A673 (cell line): ENCODE results near the gene PLET1. TPM values are rescaled to one million over a fixed set of nuclear protein-coding genes. Genes with fewer than 3 reads are reported as not detected.
A peak's percentile ranks its signal among the peaks of the same experiment; 100 is the strongest.

Experiments used
- BruUV-seq: library from RNA; stranded (reverse); fragments of 400-500 nt; replicated peaks from 2 replicates; lab custom pipeline; 2021; lab: Mats Ljungman, UMichigan
- CTCF ChIA-PET: fragments of 300-600 bp; sonication (Branson Sonifier 250); formaldehyde crosslinking; loops from one replicate; lab custom pipeline; 2022; ENCODE audit warnings: antibody characterized with exemption; lab: Charles Lee
- POLR2A ChIA-PET: fragments of 300-600 bp; sonication (Branson Sonifier 250); formaldehyde crosslinking; loops from one replicate; lab custom pipeline; 2022; ENCODE audit warnings: antibody characterized with exemption; ENCODE audit not compliant: low non-redundant PET; lab: Charles Lee
- DNase-seq: peaks from one replicate; pipeline ENCODE4 v3.0.0-alpha.2; 2015; ENCODE audit warnings: low spot score
- H3K27ac ChIP-seq: fragments of 200-600 bp; sonication (generic); 2 replicates; pipeline ENCODE4 v1.5.1; 2016; ENCODE audit warnings: mixed run types, low read depth, mild to moderate bottlenecking, mixed read lengths, antibody characterized with exemption, low read length; ENCODE audit not compliant: poor library complexity, severe bottlenecking
- H3K27me3 ChIP-seq: fragments of 200-600 bp; sonication (generic); replicated peaks from 2 replicates; pipeline ENCODE4 v1.6.1; 2017; ENCODE audit warnings: mixed run types, low read depth, mild to moderate bottlenecking, mixed read lengths, antibody characterized with exemption, low read length; ENCODE audit not compliant: insufficient read depth, poor library complexity
- H3K36me3 ChIP-seq: fragments of 200-600 bp; sonication (generic); 2 replicates; pipeline ENCODE4 v1.6.1; 2016; ENCODE audit warnings: mixed run types, mild to moderate bottlenecking, mixed read lengths, antibody characterized with exemption, low read length; ENCODE audit not compliant: insufficient read depth, poor library complexity, severe bottlenecking
- H3K4me1 ChIP-seq: fragments of 200-600 bp; sonication (generic); 2 replicates; pipeline ENCODE4 v1.6.1; 2017; ENCODE audit warnings: mixed run types, mild to moderate bottlenecking, mixed read lengths, antibody characterized with exemption, low read length; ENCODE audit not compliant: insufficient read depth, poor library complexity, severe bottlenecking
- H3K4me3 ChIP-seq: fragments of 200-600 bp; sonication (generic); 2 replicates; pipeline ENCODE4 v1.5.1; 2016; ENCODE audit warnings: low read depth, mixed run types, mild to moderate bottlenecking, mixed read lengths, low read length; ENCODE audit not compliant: poor library complexity, severe bottlenecking
- H3K9me3 ChIP-seq: fragments of 200-600 bp; sonication (generic); 2 replicates; pipeline ENCODE4 v1.6.1; 2016; ENCODE audit warnings: mixed run types, low read depth, mild to moderate bottlenecking, mixed read lengths, antibody characterized with exemption, low read length; ENCODE audit not compliant: poor library complexity, severe bottlenecking
- EZH2 ChIP-seq: fragments of 200-600 bp; sonication (generic); IDR thresholded peaks from 2 replicates; pipeline ENCODE4 v1.6.1; 2017; ENCODE audit warnings: borderline replicate concordance, low read depth, mild to moderate bottlenecking, mixed read lengths, antibody characterized with exemption, low read length; ENCODE audit not compliant: poor library complexity, severe bottlenecking
- intact Hi-C: fragments of 100-400 bp; cut with micrococcal nuclease; formaldehyde crosslinking; loops from one replicate; pipeline ENCODE4 v1.10.0; 2022; ENCODE audit not compliant: unreplicated experiment
- total RNA-seq: library from RNA; stranded (reverse); gene quantifications from 2 replicates; pipeline ENCODE4 v1.2.3, GENCODE V29; 2021
- TF ChIP-seq, protein P1 (sequence below): fragments of 300-800, 200-600 bp; sonication (generic); conservative IDR thresholded peaks from 2 replicates; pipeline ENCODE4 v1.5.1; 2017; ENCODE audit warnings: low read depth, mild to moderate bottlenecking, antibody characterized with exemption, low read length, moderate library complexity, mixed read lengths

PLET1 gene
- total RNA-seq, 1 experiment from 2014 or later, result not detected

DNA sequence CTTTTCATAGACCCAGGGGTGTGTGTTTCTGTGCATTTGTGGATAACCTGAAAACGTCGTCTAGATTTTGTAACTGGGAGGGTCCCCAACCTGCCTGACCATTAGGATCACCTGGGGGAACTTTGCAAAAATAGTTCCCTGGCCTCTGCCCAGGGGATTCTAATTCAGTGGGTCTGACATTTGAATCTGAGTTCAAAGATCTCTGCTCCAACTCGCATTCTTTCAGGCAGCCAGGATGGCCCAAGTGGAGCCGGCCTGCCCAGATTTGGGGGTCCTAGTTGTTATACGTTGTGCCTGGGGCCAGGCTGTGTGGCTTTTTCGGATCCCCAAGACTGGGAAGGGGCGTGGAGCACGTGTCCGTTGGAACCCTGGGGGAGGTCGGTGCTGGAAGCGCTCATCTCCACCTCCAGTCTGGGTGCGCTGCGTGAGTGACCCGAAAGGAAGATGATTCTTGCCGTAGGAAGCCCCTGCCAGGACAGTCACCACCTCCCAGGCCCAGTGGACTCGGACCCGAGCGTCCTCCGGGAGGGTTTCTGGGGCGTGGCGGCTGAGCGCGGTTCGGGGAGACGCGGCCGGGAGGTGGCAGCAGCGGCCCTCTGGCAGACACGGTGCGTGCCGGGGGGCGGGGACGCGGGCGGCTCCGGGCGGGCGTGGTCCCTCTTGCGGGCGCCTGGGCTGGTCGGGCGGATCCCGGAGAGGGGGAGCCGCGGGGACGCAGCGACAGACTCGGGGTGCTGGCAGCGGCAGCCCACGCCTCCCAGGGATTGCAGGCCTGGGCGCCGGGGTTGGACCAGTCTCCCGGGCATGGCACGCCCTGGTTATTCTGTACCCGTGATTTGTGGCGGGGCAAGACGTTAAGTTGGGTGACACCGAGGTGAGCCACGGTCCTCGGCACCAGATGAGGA lies 29.2 kb upstream of the PLET1 start:
- TF ChIP-seq, protein P1, sequence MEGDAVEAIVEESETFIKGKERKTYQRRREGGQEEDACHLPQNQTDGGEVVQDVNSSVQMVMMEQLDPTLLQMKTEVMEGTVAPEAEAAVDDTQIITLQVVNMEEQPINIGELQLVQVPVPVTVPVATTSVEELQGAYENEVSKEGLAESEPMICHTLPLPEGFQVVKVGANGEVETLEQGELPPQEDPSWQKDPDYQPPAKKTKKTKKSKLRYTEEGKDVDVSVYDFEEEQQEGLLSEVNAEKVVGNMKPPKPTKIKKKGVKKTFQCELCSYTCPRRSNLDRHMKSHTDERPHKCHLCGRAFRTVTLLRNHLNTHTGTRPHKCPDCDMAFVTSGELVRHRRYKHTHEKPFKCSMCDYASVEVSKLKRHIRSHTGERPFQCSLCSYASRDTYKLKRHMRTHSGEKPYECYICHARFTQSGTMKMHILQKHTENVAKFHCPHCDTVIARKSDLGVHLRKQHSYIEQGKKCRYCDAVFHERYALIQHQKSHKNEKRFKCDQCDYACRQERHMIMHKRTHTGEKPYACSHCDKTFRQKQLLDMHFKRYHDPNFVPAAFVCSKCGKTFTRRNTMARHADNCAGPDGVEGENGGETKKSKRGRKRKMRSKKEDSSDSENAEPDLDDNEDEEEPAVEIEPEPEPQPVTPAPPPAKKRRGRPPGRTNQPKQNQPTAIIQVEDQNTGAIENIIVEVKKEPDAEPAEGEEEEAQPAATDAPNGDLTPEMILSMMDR, result peak; percentile 85
- no peak for TF ChIP-seq EZH2
- Histone ChIP-seq H3K4me3 (peak overlapping the region; percentile 64), H3K9me3 (no peaks in the 10 kb centered on the region), H3K36me3 (peaks cover 11% of the 10 kb centered on the region), H3K4me1 (peaks cover 44% of the 10 kb centered on the region), H3K27ac (peak overlapping the region; percentile 92), H3K27me3 (no peaks in the 10 kb centered on the region)
- intact Hi-C loops, result loop anchor here (1.0 to 10.0 kb wide), 8 partner anchors 207 to 827 kb away; partner anchors contain the start of genes ALG9, CFAP68, FDXACB1 and NCAM1
- no TSS peak for BruUV-seq
- DNase-seq, result peak; percentile 93
- ChIA-PET CTCF (interaction anchor here (0.7 to 1.8 kb wide), 2 partner anchors 218 to 266 kb away, joined by 3 to 9 read pairs; no protein-coding TSS in a partner anchor), POLR2A (no interaction called here)

DNA sequence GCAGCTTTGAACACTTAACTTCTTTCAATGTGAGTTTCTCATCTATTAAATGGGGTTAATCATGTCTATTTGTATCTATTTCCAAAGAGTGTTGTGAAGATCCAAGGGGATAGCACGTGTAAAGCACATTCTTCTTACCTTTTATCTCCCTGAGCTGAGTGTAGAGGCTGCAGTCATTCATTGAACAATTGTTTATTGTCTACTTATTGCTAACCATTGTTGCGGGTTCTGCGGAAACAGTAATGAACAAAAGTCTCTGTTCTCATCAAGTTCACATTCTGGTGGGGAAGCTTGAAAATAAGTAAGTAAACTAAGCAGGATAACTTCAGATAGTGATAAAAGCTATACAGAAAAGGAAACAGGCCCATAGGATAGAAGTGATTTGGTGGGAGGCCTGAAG lies 27.4 kb upstream of the PLET1 start:
- intact Hi-C loops, result loop anchor here (10.0 kb wide), 2 partner anchors 413 to 683 kb away; partner anchors contain the start of genes ALG9, CFAP68, FDXACB1 and SIK2
- Histone ChIP-seq H3K36me3 (no peaks in the 10 kb centered on the region), H3K4me3 (no peak overlapping the region), H3K27me3 (no peaks in the 10 kb centered on the region), H3K9me3 (no peaks in the 10 kb centered on the region), H3K4me1 (peaks cover 25% of the 10 kb centered on the region), H3K27ac (no peak overlapping the region)
- CTCF ChIA-PET, result interaction anchor here (0.7 to 1.8 kb wide), 4 partner anchors 235 to 1002 kb away, joined by 3 to 9 read pairs (median 5); no protein-coding TSS in a partner anchor
- no peak for DNase-seq
- no peak for TF ChIP-seq EZH2
- POLR2A ChIA-PET, result interaction anchor here (0.6 kb wide), 1 partner anchor 88 kb away, joined by 3 read pairs; no protein-coding TSS in a partner anchor
- BruUV-seq, result no TSS peak

DNA sequence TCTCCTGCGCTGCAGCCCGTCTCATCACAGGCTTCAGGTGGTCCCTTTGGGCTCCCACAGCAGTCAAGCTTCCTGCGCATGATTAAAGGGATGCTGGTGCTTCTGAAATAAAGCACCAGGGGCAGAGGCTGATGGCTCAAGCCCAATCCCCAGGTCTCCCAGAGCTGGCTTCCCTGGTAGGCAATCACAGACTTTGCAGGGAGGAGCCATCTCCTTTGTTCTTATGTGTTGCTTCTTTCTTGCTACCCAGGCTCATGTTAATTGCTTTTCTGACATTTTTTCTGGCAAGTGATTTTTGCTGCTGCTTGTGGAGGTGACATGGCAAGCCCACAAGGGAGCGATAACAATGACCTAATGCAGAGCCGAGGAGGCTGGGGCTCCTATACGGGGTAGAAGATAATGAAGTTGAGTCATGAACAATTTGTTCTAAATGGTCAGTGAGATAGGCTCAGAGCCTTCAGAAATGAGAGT lies 25.2 kb upstream of the PLET1 start:
- H3K36me3 ChIP-seq, result no peaks in the 10 kb centered on the region
- TF ChIP-seq, protein P1, result no peak
- no peaks in the 10 kb centered on the region for H3K27me3 ChIP-seq
- H3K27ac ChIP-seq, result no peak overlapping the region
- no peak overlapping the region for H3K4me3 ChIP-seq
- POLR2A ChIA-PET, result no interaction called here
- H3K9me3 ChIP-seq, result no peaks in the 10 kb centered on the region
- peaks cover 19% of the 10 kb centered on the region for H3K4me1 ChIP-seq
- BruUV-seq, result no TSS peak
- CTCF ChIA-PET, result no interaction called here
- no peak for DNase-seq
- intact Hi-C loops, result loop anchor here (10.0 kb wide), 2 partner anchors 411 to 681 kb away; partner anchors contain the start of genes ALG9, CFAP68, FDXACB1 and SIK2
